Measurements from ENCODE around the gene UST. TPM values are rescaled to one million over a fixed set of nuclear protein-coding genes. Genes with fewer than 3 reads are reported as not detected.

Gene UST
- total RNA-seq, 1 experiment from 2014 or later, result 3.9 TPM

- no peak overlapping the region for H2AFZ ChIP-seq (ENCODE audit: low read length)
- no peaks in the 10 kb centered on the region for H3F3A ChIP-seq (ENCODE audit: low read length, unreplicated experiment)
- ChIA-PET CTCF (no interaction called here), POLR2A (ENCODE audit: unreplicated experiment) (no interaction called here)
- intact Hi-C loops (cut with micrococcal nuclease), result no loop called here
- no peak for DNase-seq
- H3K36me3 ChIP-seq (ENCODE audit: low read depth, low read length), result no peaks in the 10 kb centered on the region
- ATAC-seq, result no peak
- no peaks in the 10 kb centered on the region for H3K79me2 ChIP-seq (ENCODE audit: low read length)
- no peak overlapping the region for H3K9ac ChIP-seq (ENCODE audit: low read length)
- H3K9me3 ChIP-seq (ENCODE audit: low read length), result no peaks in the 10 kb centered on the region
- H3K4me2 ChIP-seq (ENCODE audit: low read length), result no peak overlapping the region
- no peaks in the 10 kb centered on the region for H3K9me2 ChIP-seq (replicated peaks; ENCODE audit: low read length)
- H3K4me3 ChIP-seq (ENCODE audit: low read length), result no peak overlapping the region
- TF ChIP-seq EZH2 (IDR thresholded peaks at IDR 0.05; ENCODE audit: low read length, unreplicated experiment) (no peak), EZH2phosphoT487 (IDR thresholded peaks at IDR 0.05; ENCODE audit: borderline replicate concordance, low read length) (no peak), CTCF (conservative IDR thresholded peaks at IDR 0.05; ENCODE audit: low read depth, low read length) (no peak)
- no peaks in the 10 kb centered on the region for H3K4me1 ChIP-seq (ENCODE audit: insufficient read depth, low read length)
- H4K20me1 ChIP-seq (ENCODE audit: low read length), result no peaks in the 10 kb centered on the region
- H3K27me3 ChIP-seq (ENCODE audit: low read length), result no peaks in the 10 kb centered on the region
- H3K27ac ChIP-seq (ENCODE audit: low read length), result no peak overlapping the region
- BruUV-seq (replicated peaks), result no TSS peak
These were observed 360.7 kb downstream of the UST start for GRCh38 chr6:149107520-149107919.

- intact Hi-C loops (cut with micrococcal nuclease), result no loop called here
- Histone ChIP-seq H3K36me3 (ENCODE audit: low read depth, low read length) (no peaks in the 10 kb centered on the region), H3F3A (ENCODE audit: low read length, unreplicated experiment) (no peaks in the 10 kb centered on the region), H4K20me1 (ENCODE audit: low read length) (no peaks in the 10 kb centered on the region), H3K9me2 (replicated peaks; ENCODE audit: low read length) (no peaks in the 10 kb centered on the region), H3K27ac (ENCODE audit: low read length) (no peak overlapping the region), H3K4me2 (ENCODE audit: low read length) (no peak overlapping the region), H3K4me3 (ENCODE audit: low read length) (no peak overlapping the region), H3K27me3 (ENCODE audit: low read length) (no peaks in the 10 kb centered on the region), H3K79me2 (ENCODE audit: low read length) (no peaks in the 10 kb centered on the region), H3K4me1 (ENCODE audit: insufficient read depth, low read length) (no peaks in the 10 kb centered on the region), H3K9me3 (ENCODE audit: low read length) (no peaks in the 10 kb centered on the region), H3K9ac (ENCODE audit: low read length) (no peak overlapping the region), H2AFZ (ENCODE audit: low read length) (no peak overlapping the region)
- TF ChIP-seq EZH2 (IDR thresholded peaks at IDR 0.05; ENCODE audit: low read length, unreplicated experiment) (no peak), CTCF (conservative IDR thresholded peaks at IDR 0.05; ENCODE audit: low read depth, low read length) (no peak), EZH2phosphoT487 (IDR thresholded peaks at IDR 0.05; ENCODE audit: borderline replicate concordance, low read length) (no peak)
- ChIA-PET POLR2A (ENCODE audit: unreplicated experiment) (no interaction called here), CTCF (no interaction called here)
- no TSS peak for BruUV-seq (replicated peaks)
- no peak for DNase-seq
- no peak for ATAC-seq
These were observed 361.4 kb downstream of the UST start for GRCh38 chr6:149108038-149108748.

- TF ChIP-seq EZH2 (IDR thresholded peaks at IDR 0.05; ENCODE audit: low read length, unreplicated experiment) (no peak), EZH2phosphoT487 (IDR thresholded peaks at IDR 0.05; ENCODE audit: borderline replicate concordance, low read length) (no peak), CTCF (conservative IDR thresholded peaks at IDR 0.05; ENCODE audit: low read depth, low read length) (no peak)
- BruUV-seq (replicated peaks), result no TSS peak
- ATAC-seq, result no peak
- DNase-seq, result no peak
- H3K9ac ChIP-seq (ENCODE audit: low read length), result no peak overlapping the region
- ChIA-PET CTCF (no interaction called here), POLR2A (ENCODE audit: unreplicated experiment) (no interaction called here)
- no peaks in the 10 kb centered on the region for H4K20me1 ChIP-seq (ENCODE audit: low read length)
- H3K4me2 ChIP-seq (ENCODE audit: low read length), result no peak overlapping the region
- H3K27me3 ChIP-seq (ENCODE audit: low read length), result no peaks in the 10 kb centered on the region
- H3K4me3 ChIP-seq (ENCODE audit: low read length), result no peak overlapping the region
- no peak overlapping the region for H2AFZ ChIP-seq (ENCODE audit: low read length)
- intact Hi-C loops (cut with micrococcal nuclease), result no loop called here
- H3K4me1 ChIP-seq (ENCODE audit: insufficient read depth, low read length), result no peaks in the 10 kb centered on the region
- no peaks in the 10 kb centered on the region for H3K36me3 ChIP-seq (ENCODE audit: low read depth, low read length)
- no peaks in the 10 kb centered on the region for H3F3A ChIP-seq (ENCODE audit: low read length, unreplicated experiment)
- H3K9me3 ChIP-seq (ENCODE audit: low read length), result no peaks in the 10 kb centered on the region
- no peak overlapping the region for H3K27ac ChIP-seq (ENCODE audit: low read length)
- no peaks in the 10 kb centered on the region for H3K79me2 ChIP-seq (ENCODE audit: low read length)
- no peaks in the 10 kb centered on the region for H3K9me2 ChIP-seq (replicated peaks; ENCODE audit: low read length)
These were observed 361.9 kb downstream of the UST start for GRCh38 chr6:149108749-149109100.
